ENCODE results near the gene MTA1. TPM values are rescaled to one million over a fixed set of nuclear protein-coding genes. Genes with fewer than 3 reads are reported as not detected.

The MTA1 gene
- total and polyA plus RNA-seq, 2 of the 8 experiments (the other 6 are each of a cell fraction or from before 2014, with no cell fraction given): 73.9 to 221 TPM

DNA sequence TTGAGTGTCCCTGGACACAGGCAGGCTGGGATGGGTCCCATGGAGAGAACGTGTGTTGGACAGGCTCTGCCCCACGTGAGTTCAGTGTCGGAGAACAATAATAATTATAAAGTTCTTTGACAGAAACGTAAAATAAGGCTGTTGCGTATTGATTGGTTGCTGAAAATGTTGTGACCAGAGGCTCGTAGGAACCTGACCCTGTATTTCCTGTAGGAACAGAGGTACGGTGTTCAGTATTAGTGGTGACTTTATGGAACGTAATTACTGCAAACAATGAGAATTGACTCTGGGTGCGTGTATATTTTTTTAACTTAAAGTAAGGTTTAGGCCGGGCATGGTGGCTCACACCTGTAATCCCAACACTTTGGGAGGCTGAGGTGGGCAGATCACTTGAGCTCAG lies 7.8 kb downstream of the MTA1 start:
- Histone ChIP-seq H3K56ac (replicated peaks; ENCODE audit: insufficient read length, low read depth, low read length) (no peak overlapping the region), H3K4me1 (replicated peaks in 1 of 4; ENCODE audit: control insufficient read depth in 3 of 4, insufficient read depth in 4 of 4, low read length in 3 of 4) (peaks cover 0 to 4% (median 0%) of the 10 kb centered on the region in 4 experiments; a peak in 2 of 7 replicates), H3K4ac (replicated peaks; ENCODE audit: insufficient read length, low read depth, low read length) (no peak overlapping the region), H3K9ac (replicated peaks in 1 of 4; ENCODE audit: extremely low read depth in 1 of 4, low read depth in 3 of 4, low read length in 3 of 4) (no peak overlapping the region), H3K23ac (ENCODE audit: insufficient read length) (no peak overlapping the region), H3K18ac (ENCODE audit: extremely low read depth, low read length) (no peak overlapping the region), H2AK5ac (ENCODE audit: low read depth, low read length) (no peak overlapping the region), H3K4me3 (ENCODE audit: extremely low read depth in 1 of 4, insufficient read depth in 2 of 4, low read depth in 3 of 4, low read length in 4 of 4) (no peak overlapping the region), H4K91ac (replicated peaks; ENCODE audit: insufficient read length, low read length) (no peak overlapping the region), H4K20me1 (replicated peaks in 1 of 2; ENCODE audit: control insufficient read depth in 1 of 2, insufficient read depth in 2 of 2, low read length in 2 of 2) (peaks cover 49 to 50% of the 10 kb centered on the region in 2 experiments), H2BK12ac (ENCODE audit: low read depth, low read length) (no peak overlapping the region), H3K36me3 (ENCODE audit: control insufficient read depth in 2 of 4, insufficient read depth in 4 of 4, low read length in 3 of 4) (peaks cover 0 to 11% (median 3%) of the 10 kb centered on the region in 4 experiments; a peak in 3 of 8 replicates), H2BK120ac (replicated peaks; ENCODE audit: low read depth, low read length) (no peak overlapping the region), H2BK5ac (ENCODE audit: low read depth, low read length) (no peak overlapping the region), H4K8ac (ENCODE audit: extremely low read depth, insufficient read depth, low read length) (no peak overlapping the region), H2BK20ac (ENCODE audit: low read length) (no peak overlapping the region), H2BK15ac (ENCODE audit: low read length) (no peak overlapping the region), H3K79me2 (ENCODE audit: control insufficient read depth in 1 of 2, insufficient read depth in 2 of 2, low read length in 2 of 2) (peaks cover 25 to 87% of the 10 kb centered on the region in 2 experiments; a peak in 3 of 4 replicates), H3K9me3 (ENCODE audit: insufficient read depth in 2 of 2, low read depth in 1 of 2, low read length in 1 of 2) (no peaks in the 10 kb centered on the region), H2AFZ (ENCODE audit: low read length) (no peak overlapping the region), H3K14ac (ENCODE audit: insufficient read length) (no peak overlapping the region), H3K4me2 (ENCODE audit: insufficient read depth in 1 of 2, low read depth in 2 of 2, low read length in 2 of 2) (no peak overlapping the region), H3K23me2 (ENCODE audit: low read depth, low read length) (no peaks in the 10 kb centered on the region), H3K27me3 (replicated peaks in 1 of 4; ENCODE audit: control insufficient read depth in 3 of 4, extremely low read depth in 1 of 4, insufficient read depth in 3 of 4, low read length in 3 of 4) (no peaks in the 10 kb centered on the region), H3K79me1 (ENCODE audit: low read depth, low read length) (peaks cover 21% of the 10 kb centered on the region), H3K27ac (ENCODE audit: low read depth, low read length) (no peak overlapping the region), H4K5ac (ENCODE audit: insufficient read length, low read depth, low read length) (no peak overlapping the region)
- DNase-seq (ENCODE audit: low read depth in 1 of 2, low spot score in 2 of 2): no peak
- CTCF ChIA-PET (ENCODE audit: partially characterized antibody): interaction anchor here (0.7 to 1.9 kb wide), 4 partner anchors 20 to 259 kb away, joined by 3 to 5 read pairs (median 3); partner anchors contain the start of gene JAG2
- FAIRE-seq: no peak
- 94% methylated on average over 10 of the region's 10 CpGs; no CpG with 5 or more reads in 1 of the 2 experiments for WGBS, 2 experiments (ENCODE audit: extremely low coverage in 1 of 2, insufficient coverage in 1 of 2, insufficient read length in 1 of 2, insufficient replicate concordance in 2 of 2, low coverage in 1 of 2, low lambda C conversion rate in 2 of 2, missing lambda C conversion rate in 1 of 2)
- POLR2A ChIA-PET (ENCODE audit: partially characterized antibody): interaction anchor here (0.7 kb wide), 1 partner anchor 352 kb away, joined by 3 read pairs; no protein-coding TSS in a partner anchor
- no peak for TF ChIP-seq RFX5 (IDR thresholded peaks at IDR 0.05; ENCODE audit: borderline replicate concordance, low read depth, low read length)
- TF ChIP-seq, protein P1, sequence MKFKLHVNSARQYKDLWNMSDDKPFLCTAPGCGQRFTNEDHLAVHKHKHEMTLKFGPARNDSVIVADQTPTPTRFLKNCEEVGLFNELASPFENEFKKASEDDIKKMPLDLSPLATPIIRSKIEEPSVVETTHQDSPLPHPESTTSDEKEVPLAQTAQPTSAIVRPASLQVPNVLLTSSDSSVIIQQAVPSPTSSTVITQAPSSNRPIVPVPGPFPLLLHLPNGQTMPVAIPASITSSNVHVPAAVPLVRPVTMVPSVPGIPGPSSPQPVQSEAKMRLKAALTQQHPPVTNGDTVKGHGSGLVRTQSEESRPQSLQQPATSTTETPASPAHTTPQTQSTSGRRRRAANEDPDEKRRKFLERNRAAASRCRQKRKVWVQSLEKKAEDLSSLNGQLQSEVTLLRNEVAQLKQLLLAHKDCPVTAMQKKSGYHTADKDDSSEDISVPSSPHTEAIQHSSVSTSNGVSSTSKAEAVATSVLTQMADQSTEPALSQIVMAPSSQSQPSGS (IDR thresholded peaks at IDR 0.05; ENCODE audit: low read length): no peak
- no peak for TF ChIP-seq NANOG (IDR thresholded peaks at IDR 0.05; ENCODE audit: insufficient read depth, low read depth, low read length, poor library complexity, severe bottlenecking)
- no peak for TF ChIP-seq JUN (IDR thresholded peaks at IDR 0.05; ENCODE audit: low read depth, low read length)
- TF ChIP-seq EP300 (IDR thresholded peaks at IDR 0.05; ENCODE audit: borderline replicate concordance in 1 of 2, low read depth in 2 of 2, low read length in 2 of 2): no peak
- no peak for TF ChIP-seq TAF7 (optimal IDR thresholded peaks at IDR 0.05; ENCODE audit: borderline replicate concordance, low read depth, low read length)
- TF ChIP-seq SRF (IDR thresholded peaks at IDR 0.05; ENCODE audit: low read depth, low read length): no peak
- TF ChIP-seq SP4 (IDR thresholded peaks at IDR 0.05; ENCODE audit: low read length): no peak
- TF ChIP-seq JUND (IDR thresholded peaks at IDR 0.05; ENCODE audit: low read length): no peak
- TF ChIP-seq GTF2F1 (IDR thresholded peaks at IDR 0.05; ENCODE audit: borderline replicate concordance, low read depth, low read length): no peak
- TF ChIP-seq FOSL1 (IDR thresholded peaks at IDR 0.05; ENCODE audit: insufficient read depth, low read depth, low read length): no peak
- no peak for TF ChIP-seq EGR1 (IDR thresholded peaks at IDR 0.05; ENCODE audit: borderline replicate concordance, low read depth, low read length)

Data from H1 (cell line).